ENCODE measurements around the gene RALGPS2.
"Not testable (repeated sequence)": the region's sequence is repeated elsewhere in the genome, so short reads cannot be mapped to it uniquely, and the experiment has no call there.

The RALGPS2 gene

GRCh38 chr1:178725466-178726086 is 532 bp downstream of the RALGPS2 start:
- DNase-seq, result peak; percentile 60

GRCh38 chr1:178726087-178726517 is 1.1 kb downstream of the RALGPS2 start:
- DNase-seq, result peak; percentile 97

- DNase-seq, result no peak
Observed at GRCh38 chr1:178726545-178726944, 1.5 kb downstream of the RALGPS2 start.

DNA sequence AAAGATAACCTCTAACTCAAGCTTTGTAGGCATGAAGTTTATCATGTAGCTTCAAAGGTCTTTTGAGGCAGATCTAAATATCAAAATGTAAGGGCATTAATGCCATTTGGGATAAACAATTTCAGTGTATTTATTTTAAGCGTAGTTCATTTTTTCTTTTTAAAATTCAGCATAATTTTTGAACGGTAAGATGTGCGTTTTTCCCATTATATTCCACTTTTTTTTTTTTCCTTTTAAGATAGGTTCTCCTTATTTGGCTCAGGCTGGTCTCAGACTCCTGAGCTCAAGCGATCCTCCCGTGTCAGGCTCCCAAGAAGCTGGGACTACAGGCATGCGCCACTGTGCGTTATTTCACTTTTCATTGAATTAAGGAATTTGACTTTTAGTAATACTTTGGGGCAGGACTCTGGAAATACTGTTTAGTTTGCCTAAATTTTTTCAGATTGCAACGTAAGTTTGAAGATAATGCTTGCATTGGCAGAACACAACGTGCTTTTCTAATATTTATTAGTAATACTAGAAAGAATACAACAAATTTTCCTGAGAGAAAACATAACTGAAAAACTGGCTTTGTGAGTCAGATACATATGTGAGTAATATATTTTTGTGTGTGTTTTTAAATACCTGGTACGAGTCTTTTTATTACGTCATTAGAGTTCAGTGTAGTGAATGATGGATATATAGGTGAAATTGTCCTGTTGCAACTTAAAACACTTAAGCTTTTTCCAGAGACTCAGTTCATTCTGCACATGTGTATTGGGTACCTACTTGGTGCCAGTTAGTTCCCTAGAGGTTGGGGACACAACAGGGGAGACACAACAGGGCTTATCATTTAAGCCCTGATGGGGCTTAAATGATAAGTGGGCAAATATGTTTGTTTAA is 2.2 kb downstream of the RALGPS2 start:
- DNase-seq, result peak; percentile 33

GRCh38 chr1:178733972-178734371 is 8.9 kb downstream of the RALGPS2 start:
- peak; percentile 10 for DNase-seq

- DNase-seq, result no peak
Observed at GRCh38 chr1:178738780-178739179, 13.7 kb downstream of the RALGPS2 start.

- DNase-seq, result peak; percentile 12
Observed at GRCh38 chr1:178739285-178740045, 14.4 kb downstream of the RALGPS2 start.

DNA sequence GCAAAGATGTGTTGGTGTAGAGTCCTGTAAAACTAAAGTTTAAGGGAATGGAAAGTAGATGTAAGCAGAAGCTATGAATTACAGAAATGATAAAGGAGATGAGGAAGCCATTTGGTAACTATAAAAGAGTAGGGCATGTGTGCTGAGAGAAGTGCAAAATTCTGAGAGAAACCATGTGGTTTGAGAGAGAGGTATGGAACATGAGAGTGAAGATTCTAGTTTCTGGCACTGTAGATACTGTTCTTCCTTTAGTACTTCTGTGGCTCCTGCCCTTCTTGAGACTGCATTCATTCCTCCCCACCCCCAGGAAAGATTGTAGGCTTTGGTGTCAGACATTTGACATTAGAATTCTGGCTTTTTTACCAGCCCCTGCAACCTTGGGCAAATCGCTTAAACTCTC is 15.4 kb downstream of the RALGPS2 start:
- no peak for DNase-seq

GRCh38 chr1:178740924-178741323 is 15.9 kb downstream of the RALGPS2 start:
- no peak for DNase-seq

DNA sequence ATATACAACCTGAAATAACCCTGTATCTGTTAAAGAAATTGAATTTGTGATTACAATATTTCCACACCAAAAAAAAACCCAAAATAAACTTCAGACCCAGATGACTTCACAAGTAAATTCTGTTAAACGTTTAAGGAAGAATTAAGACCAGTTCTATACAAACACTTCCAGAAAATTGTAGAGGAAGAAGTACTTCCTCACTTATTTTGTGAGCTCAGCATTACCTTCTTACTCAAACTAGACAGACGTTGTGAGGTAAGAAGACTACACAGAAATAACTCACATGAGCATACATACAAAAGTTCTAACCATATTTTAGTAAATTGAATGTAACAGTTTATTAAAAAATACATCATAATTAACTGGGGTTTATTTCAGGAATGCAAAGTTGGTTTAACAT is 18.8 kb downstream of the RALGPS2 start:
- no peak for DNase-seq

GRCh38 chr1:178745260-178745659 is 20.2 kb downstream of the RALGPS2 start:
- DNase-seq, result no peak

- no peak for DNase-seq
Observed at GRCh38 chr1:178746345-178746744, 21.3 kb downstream of the RALGPS2 start.

DNA sequence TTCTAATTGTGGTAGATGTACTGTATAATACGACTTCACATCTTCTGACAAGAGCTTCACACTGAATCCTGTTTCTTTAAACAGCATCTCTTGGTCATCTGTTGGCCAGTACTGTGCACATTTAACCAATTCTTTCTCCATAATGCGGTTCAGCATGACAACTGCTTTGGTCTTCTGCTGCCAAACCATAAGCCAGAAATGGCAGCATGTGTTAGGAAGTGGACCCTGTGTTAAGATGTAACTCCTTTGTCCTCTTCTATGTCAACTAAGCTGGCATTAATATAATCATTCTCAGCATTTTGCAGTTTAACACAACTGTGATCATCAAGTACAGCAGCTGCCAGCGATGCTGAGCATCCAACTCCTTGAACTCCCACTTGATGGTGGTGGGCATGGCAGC is 22.3 kb downstream of the RALGPS2 start:
- DNase-seq, result not testable (repeated sequence)

DNA sequence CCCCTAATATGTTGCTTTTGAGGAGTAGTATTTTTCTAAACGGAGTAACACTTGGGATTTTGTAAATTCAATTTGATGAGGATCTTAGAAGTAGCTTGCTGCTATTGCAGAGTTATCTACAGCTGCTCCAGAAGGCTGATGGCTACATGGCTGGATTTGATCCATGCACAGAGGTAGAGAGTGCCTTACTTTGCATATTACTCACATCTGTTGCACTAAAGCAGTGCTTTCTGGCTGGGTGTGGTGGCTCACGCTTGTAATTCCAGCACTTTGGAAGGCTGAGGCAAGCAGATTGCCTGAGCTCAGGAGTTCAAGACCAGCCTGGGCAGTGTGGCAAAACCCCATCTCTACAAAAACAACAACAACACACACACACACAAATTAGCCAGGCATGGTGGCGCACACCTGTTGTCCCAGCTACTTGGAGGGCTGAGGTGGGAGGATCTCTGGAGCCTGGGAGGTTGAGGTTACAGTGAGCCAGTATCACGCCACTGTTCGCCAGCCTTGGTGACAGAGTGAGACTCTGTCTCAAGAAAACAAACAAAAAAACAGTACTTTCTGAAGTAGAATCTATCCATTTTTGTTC is 24.6 kb downstream of the RALGPS2 start:
- no peak for DNase-seq

DNA sequence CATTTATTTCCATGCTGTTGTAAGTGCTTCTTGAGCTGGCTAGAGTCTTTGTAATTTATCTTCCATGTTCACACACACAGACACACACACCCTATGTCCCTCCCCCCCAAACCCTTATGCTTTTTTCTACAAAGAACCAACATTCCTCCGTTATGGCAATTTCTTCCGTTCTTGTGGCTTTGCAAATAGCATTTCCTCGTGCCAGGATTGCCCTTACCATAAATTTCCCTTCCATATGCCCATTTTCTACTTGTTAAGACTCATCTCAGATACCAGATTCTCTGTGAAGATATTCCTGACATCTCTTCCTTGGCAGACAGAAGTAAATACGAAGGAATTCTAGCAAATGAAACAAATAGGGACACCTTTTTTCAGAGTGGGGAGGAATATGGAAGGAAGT is 26.0 kb downstream of the RALGPS2 start:
- no peak for DNase-seq

DNA sequence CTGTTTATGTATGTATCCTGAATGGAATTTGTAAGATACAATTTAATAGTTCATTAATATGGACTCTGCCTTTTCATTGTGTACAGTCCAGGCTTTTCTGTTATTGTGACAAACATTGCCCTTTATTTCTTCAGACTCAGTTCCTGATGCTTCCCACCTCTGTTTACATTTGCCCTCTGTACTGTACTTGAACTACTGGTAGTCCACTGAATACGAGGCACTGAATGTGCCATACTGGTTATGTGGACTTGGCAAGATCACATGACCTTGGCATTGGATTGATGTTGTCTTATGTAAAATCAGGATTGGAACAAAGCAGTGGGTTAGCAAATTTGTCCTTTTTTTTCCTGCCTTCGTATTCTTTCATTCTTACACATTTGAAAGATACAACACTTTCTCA is 27.8 kb downstream of the RALGPS2 start:
- DNase-seq, result no peak

DNA sequence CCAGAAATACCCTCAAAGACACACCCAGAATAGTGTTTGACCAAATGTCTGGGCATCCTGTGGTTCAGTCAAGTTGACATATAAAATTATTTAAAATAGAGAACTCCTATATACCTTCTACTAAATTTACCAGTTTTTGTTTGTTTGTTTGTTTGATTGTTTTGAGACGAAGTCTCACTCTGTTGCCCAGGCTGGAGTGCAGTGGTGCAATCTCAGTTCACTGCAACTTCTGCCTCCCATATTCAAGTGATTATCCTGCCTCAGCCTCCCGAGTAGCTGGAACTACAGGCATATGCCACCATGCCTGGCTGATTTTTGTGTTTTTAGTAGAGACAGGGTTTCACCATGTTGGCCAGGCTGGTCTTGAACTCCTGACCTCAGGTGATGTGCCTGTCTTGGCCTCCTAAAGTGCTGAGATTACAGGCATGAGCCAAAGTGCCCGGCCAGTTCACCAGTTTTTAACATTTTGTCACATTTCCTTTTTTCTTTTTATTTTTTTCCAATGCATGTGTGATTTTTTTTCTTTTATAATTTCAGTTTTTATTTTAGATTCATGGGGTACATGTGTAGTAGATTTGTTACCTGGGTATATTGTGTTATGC is 29.7 kb downstream of the RALGPS2 start:
- not testable (repeated sequence) for DNase-seq

DNA sequence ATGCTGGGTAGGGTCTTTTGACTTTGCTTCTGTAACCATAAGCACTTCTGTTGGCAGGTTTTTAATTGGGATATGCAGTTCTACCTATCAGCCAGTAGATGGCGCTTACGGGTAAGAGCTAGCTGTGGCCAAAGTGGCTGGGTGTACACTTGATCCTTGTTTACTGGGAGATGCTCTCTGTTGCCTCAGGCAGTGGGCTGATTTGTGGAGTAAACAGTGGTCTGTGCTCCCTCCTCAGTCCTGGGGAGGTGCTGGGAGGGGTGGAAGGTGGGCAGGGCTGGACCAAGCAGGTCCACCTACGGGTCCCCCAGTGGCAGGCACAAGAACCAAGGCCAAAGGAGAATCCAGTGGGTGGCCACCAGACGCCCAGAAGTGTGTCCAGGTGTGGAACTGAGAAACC is 43.4 kb downstream of the RALGPS2 start:
- DNase-seq, result peak; percentile 64

DNA sequence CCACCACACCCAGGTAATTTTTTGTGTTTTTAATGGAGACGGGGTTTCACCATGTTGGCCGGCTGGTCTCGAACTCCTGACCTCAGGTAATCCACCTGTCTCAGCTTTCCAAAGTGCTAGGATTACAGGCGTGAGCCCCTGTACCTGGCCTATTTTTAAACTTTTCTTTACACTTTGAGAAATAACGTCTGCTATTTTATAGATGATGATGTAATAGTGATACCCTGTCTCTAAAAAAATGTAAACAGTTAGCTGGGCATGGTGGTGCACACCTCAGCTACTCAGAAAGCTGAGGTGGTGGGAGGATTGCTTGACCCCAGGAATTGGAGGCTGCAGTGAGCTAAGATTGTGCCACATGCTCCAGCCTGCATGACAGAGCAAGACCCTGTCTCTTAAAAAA is 47.9 kb downstream of the RALGPS2 start:
- no peak for DNase-seq

DNA sequence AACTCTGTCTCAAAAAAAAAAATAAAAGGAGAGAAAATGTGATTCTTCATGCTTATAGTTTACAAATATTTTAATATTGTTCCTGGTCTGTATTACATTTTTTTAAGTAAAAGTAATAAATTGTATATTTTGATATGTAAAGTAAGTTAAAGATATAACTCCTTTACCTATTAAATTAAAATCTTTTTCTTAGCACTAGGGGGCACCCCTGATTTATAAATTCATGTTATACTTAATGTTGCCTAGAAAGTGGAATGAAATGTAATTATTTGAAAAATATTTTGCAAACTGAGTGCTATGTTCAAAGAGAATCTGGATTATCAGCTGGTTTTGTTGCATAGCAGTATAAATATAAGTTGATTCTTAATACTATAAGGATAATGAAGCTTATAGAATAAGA is 49.2 kb downstream of the RALGPS2 start:
- peak; percentile 83 for DNase-seq

DNA sequence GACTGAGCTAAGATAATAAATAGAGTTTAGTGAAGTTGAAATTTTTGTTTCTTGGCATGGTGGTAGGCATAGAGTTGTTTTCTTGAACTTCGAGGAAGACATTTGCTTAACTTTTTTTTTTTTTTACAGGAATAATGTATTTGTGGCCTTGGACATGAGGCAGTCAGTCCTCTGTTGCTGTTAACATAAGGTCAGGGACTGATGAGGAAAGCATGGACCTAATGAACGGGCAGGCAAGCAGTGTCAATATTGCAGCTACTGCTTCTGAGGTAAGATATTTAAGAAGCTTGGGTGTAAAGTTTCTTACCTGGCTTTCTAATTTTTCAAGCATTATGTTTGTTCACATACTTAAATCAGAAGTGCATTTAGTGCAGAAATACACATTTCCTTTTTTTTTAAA is 51.5 kb downstream of the RALGPS2 start:
- no peak for DNase-seq

DNA sequence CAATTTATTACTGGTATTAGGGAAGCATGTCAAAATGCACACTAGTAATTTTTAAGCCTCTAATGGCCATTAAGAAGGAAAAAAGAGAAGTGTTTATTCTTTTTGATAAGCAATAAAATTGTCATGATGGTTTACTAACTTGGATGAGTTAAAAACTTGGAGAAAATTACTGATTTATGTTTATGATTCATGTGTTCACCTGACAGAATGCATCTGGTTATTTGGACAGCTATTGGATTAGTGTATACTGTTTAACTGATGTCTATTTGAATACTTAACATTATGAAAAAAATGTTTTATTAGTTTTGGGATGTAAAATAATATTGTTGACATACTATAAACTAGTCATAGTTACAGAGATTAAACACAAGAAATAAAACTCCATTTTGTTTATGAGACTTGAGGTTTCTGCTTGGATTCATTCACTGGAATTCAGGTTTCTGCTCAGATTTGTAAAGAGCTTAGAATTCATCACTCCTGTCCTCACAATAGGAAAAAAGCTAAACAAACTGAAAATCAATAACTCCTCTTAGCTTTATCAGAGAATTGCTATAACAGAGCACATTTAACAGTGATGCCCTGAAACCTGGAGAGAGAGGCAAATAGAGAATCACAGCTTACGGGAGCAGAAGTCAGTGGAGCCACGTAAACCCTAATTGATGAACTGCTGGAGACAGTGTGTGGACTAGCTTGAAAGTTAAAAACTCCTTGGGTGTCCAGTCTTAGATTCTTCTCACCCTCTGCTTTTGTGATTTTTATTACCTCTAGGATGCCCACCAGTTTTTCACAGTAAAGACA is 56.7 kb downstream of the RALGPS2 start:
- no peak for DNase-seq
